IMR-90 (cell line): Measurements from ENCODE around the gene BPIFA3. TPM values are rescaled to one million over a fixed set of nuclear protein-coding genes. Genes with fewer than 3 reads are reported as not detected.

ENCODE experiments used
- ATAC-seq: fragments of 200-7000 bp; cut with Tn5 transposase; 2 replicates; pipeline ENCODE4 v1.9.1; 2020; ENCODE audit warnings: low read depth, mild to moderate bottlenecking, moderate library complexity
- BruUV-seq: library from RNA; stranded (reverse); fragments of 400-500 nt; replicated peaks from 2 replicates; lab custom pipeline; 2021; lab: Mats Ljungman, UMichigan
- CTCF ChIA-PET: fragments of 300-600 bp; formaldehyde crosslinking; extraction: SDS; loops from one replicate; lab custom pipeline; 2021; ENCODE audit warnings: antibody characterized with exemption; lab: Yijun Ruan, JAX
- POLR2A ChIA-PET: fragments of 300-600 bp; sonication (Branson Sonifier 250); formaldehyde crosslinking; loops from one replicate; lab custom pipeline; 2022; ENCODE audit warnings: antibody characterized with exemption; ENCODE audit not compliant: unreplicated experiment; lab: Charles Lee
- DNase-seq: peaks from one replicate; pipeline ENCODE4 v3.0.0; 2013
- H2AFZ ChIP-seq: replicated peaks from 2 replicates; pipeline ENCODE3; 2013; ENCODE audit warnings: low read length, mild to moderate bottlenecking; ENCODE audit not compliant: poor library complexity
- H2AK5ac ChIP-seq: 2 replicates; pipeline ENCODE4 v1.6.1; 2013; ENCODE audit warnings: low read depth, low read length, inconsistent platforms
- H2AK9ac ChIP-seq: replicated peaks from 2 replicates; pipeline ENCODE3; 2013; ENCODE audit warnings: mild to moderate bottlenecking, low read depth, low read length, moderate library complexity; ENCODE audit not compliant: poor library complexity
- H2BK120ac ChIP-seq: 2 replicates; pipeline ENCODE4 v1.6.1; 2013; ENCODE audit warnings: low read depth, low read length, inconsistent platforms
- H2BK15ac ChIP-seq: 3 replicates; pipeline ENCODE4 v1.6.1; 2013; ENCODE audit warnings: low read depth, low read length, inconsistent platforms
- H2BK20ac ChIP-seq: 2 replicates; pipeline ENCODE4 v1.6.1; 2013; ENCODE audit warnings: low read depth, mild to moderate bottlenecking, inconsistent platforms, low read length, moderate library complexity
- H2BK5ac ChIP-seq: 2 replicates; pipeline ENCODE4 v1.6.1; 2013; ENCODE audit warnings: mild to moderate bottlenecking, low read depth, low read length, inconsistent platforms; ENCODE audit not compliant: poor library complexity, severe bottlenecking
- H3K14ac ChIP-seq: replicated peaks from 2 replicates; pipeline ENCODE4 v1.6.1; 2013; ENCODE audit warnings: low read depth, low read length, inconsistent platforms
- H3K18ac ChIP-seq: 2 replicates; pipeline ENCODE4 v1.6.1; 2013; ENCODE audit warnings: low read depth, low read length, control low read depth
- H3K23ac ChIP-seq: 2 replicates; pipeline ENCODE4 v1.6.1; 2013; ENCODE audit warnings: low read depth, low read length, inconsistent platforms
- H3K27ac ChIP-seq: 2 replicates; pipeline ENCODE4 v1.5.1; 2013; ENCODE audit warnings: mild to moderate bottlenecking, control low read depth, low read length; ENCODE audit not compliant: insufficient read depth
- H3K27me3 ChIP-seq: 2 replicates; pipeline ENCODE4 v1.6.1; 2013; ENCODE audit warnings: low read length; ENCODE audit not compliant: control insufficient read depth, insufficient read depth
- H3K36me3 ChIP-seq: 2 replicates; pipeline ENCODE4 v1.6.1; 2013; ENCODE audit warnings: low read length, mixed read lengths; ENCODE audit not compliant: control insufficient read depth, insufficient read depth
- H3K4ac ChIP-seq: 2 replicates; pipeline ENCODE4 v1.6.1; 2013; ENCODE audit warnings: low read depth, low read length, inconsistent platforms
- H3K4me1 ChIP-seq: 2 replicates; pipeline ENCODE4 v1.6.1; 2013; ENCODE audit warnings: low read length, mixed read lengths; ENCODE audit not compliant: control insufficient read depth, insufficient read depth
- H3K4me2 ChIP-seq: 2 replicates; pipeline ENCODE4 v1.6.1; 2013; ENCODE audit warnings: low read depth, mild to moderate bottlenecking, control low read depth, low read length, moderate library complexity
- H3K4me3 ChIP-seq: 2 replicates; pipeline ENCODE4 v1.5.1; 2013; ENCODE audit warnings: low read depth, mild to moderate bottlenecking, control low read depth, low read length, moderate library complexity; ENCODE audit not compliant: insufficient read depth
- H3K56ac ChIP-seq: 2 replicates; pipeline ENCODE4 v1.6.1; 2013; ENCODE audit warnings: low read length, inconsistent platforms; ENCODE audit not compliant: insufficient read depth; ENCODE audit errors: extremely low read depth
- H3K79me1 ChIP-seq, 2 experiments: 2 replicates each; pipeline ENCODE4 v1.6.1; 2013; ENCODE audit warnings: low read length in 2 of 2, inconsistent platforms in 1 of 2, low read depth in 1 of 2
- H3K9ac ChIP-seq: 2 replicates; pipeline ENCODE4 v1.6.1; 2013; ENCODE audit warnings: low read depth, low read length, control low read depth
- H3K9me1 ChIP-seq: 2 replicates; pipeline ENCODE4 v1.6.1; 2013; ENCODE audit warnings: low read length, inconsistent platforms; ENCODE audit not compliant: insufficient read depth
- H3K9me3 ChIP-seq: 2 replicates; pipeline ENCODE4 v1.6.1; 2013; ENCODE audit warnings: low read length; ENCODE audit not compliant: control insufficient read depth, insufficient read depth
- H4K20me1 ChIP-seq: 2 replicates; pipeline ENCODE4 v1.6.1; 2013; ENCODE audit warnings: low read length, inconsistent platforms; ENCODE audit not compliant: insufficient read depth
- H4K5ac ChIP-seq: 2 replicates; pipeline ENCODE4 v1.6.1; 2013; ENCODE audit warnings: mild to moderate bottlenecking, low read depth, low read length, control low read depth
- H4K8ac ChIP-seq, 2 experiments: 2 replicates each; pipeline ENCODE4 v1.6.1; 2013; ENCODE audit warnings: low read depth in 2 of 2, low read length in 2 of 2, control low read depth in 1 of 2, inconsistent platforms in 1 of 2
- H4K91ac ChIP-seq: 2 replicates; pipeline ENCODE4 v1.6.1; 2013; ENCODE audit warnings: low read depth, low read length, inconsistent platforms; ENCODE audit not compliant: insufficient read depth
- BHLHE40 ChIP-seq: fragments of 150-350 bp; IDR thresholded peaks from 2 replicates; pipeline ENCODE4 v1.6.1; 2016; ENCODE audit warnings: mild to moderate bottlenecking, low read depth, low read length
- CHD1 ChIP-seq: IDR thresholded peaks from 2 replicates; pipeline ENCODE4 v1.6.1; 2012; ENCODE audit warnings: low read depth, low read length, improper control_type of control experiment
- FOS ChIP-seq: fragments of 150-350 bp; IDR thresholded peaks from 2 replicates; pipeline ENCODE4 v1.6.1; 2016; ENCODE audit warnings: low read depth, low read length
- MAFK ChIP-seq: IDR thresholded peaks from 2 replicates; pipeline ENCODE4 v1.6.1; 2012; ENCODE audit warnings: low read depth, low read length, improper control_type of control experiment
- MAZ ChIP-seq: IDR thresholded peaks from 2 replicates; pipeline ENCODE4 v1.6.1; 2012; ENCODE audit warnings: low read depth, mild to moderate bottlenecking, low read length, improper control_type of control experiment, moderate library complexity, borderline replicate concordance
- MXI1 ChIP-seq: IDR thresholded peaks from 2 replicates; pipeline ENCODE4 v1.6.1; 2012; ENCODE audit warnings: low read depth, mild to moderate bottlenecking, low read length, moderate library complexity, borderline replicate concordance
- NFE2L2 ChIP-seq: fragments of 150-350 bp; IDR thresholded peaks from 2 replicates; pipeline ENCODE4 v1.6.1; 2016; ENCODE audit warnings: low read depth, mild to moderate bottlenecking, low read length
- POLR2A ChIP-seq: IDR thresholded peaks from 2 replicates; pipeline ENCODE4 v1.6.1; 2012; ENCODE audit warnings: mild to moderate bottlenecking, low read depth, low read length
- RAD21 ChIP-seq: IDR thresholded peaks from 2 replicates; pipeline ENCODE4 v1.6.1; 2012; ENCODE audit warnings: low read length, improper control_type of control experiment
- RCOR1 ChIP-seq: IDR thresholded peaks from 2 replicates; pipeline ENCODE4 v1.6.1; 2012; ENCODE audit warnings: mild to moderate bottlenecking, low read length, improper control_type of control experiment; ENCODE audit not compliant: insufficient replicate concordance
- RFX5 ChIP-seq: IDR thresholded peaks from 2 replicates; pipeline ENCODE4 v1.8.0; 2012; ENCODE audit warnings: low read depth, mild to moderate bottlenecking, low read length, moderate library complexity
- SMC3 ChIP-seq: fragments of 150-350 bp; IDR thresholded peaks from 2 replicates; pipeline ENCODE4 v1.6.1; 2016; ENCODE audit warnings: low read depth, mild to moderate bottlenecking, antibody characterized with exemption, low read length, moderate library complexity
- WGBS, 2 experiments: methylation state at CpG; one replicate each; pipeline versions ENCODE4 v1.1.5 to v1.1.7; 2013; ENCODE audit warnings: missing lambda C conversion rate in 2 of 2; ENCODE audit not compliant: insufficient read length in 1 of 2; ENCODE audit errors: extremely low coverage in 2 of 2; 5-methylcytosine and 5-hydroxymethylcytosine counted together
- dilution Hi-C: fragments of 300-500 bp; cut with HindIII; formaldehyde crosslinking; loops from one replicate; pipeline ENCODE4 v1.14.3; 2018; ENCODE audit warnings: low sequenced_read_pairs; ENCODE audit not compliant: unreplicated experiment
- in situ Hi-C: fragments of 300-500 bp; cut with MboI; formaldehyde crosslinking; loops from 3 replicates; pipeline ENCODE4 v1.14.3; 2019; ENCODE audit warnings: low sequenced_read_pairs, inconsistent platforms, mixed read lengths
- intact Hi-C: fragments of 100-400 bp; cut with micrococcal nuclease; formaldehyde crosslinking; loops from 2 replicates; pipeline ENCODE4 v1.10.0; 2022
- polyA plus RNA-seq, 3 experiments: library from polyadenylated mRNA; depleted of rRNA; stranded (reverse); fragments of >200 nt; gene quantifications; 2 replicates each; pipeline ENCODE4 v1.2.3, GENCODE V29; 2012; ENCODE audit warnings: low replicate concordance in 1 of 3
- total RNA-seq: library from RNA; depleted of rRNA; stranded (reverse); fragments of >200 nt; gene quantifications from 2 replicates; pipeline ENCODE4 v1.2.3, GENCODE V29; 2012
- TF ChIP-seq, protein P1 (sequence below): fragments of 150-350 bp; IDR thresholded peaks from 2 replicates; pipeline ENCODE4 v1.6.1; 2017; ENCODE audit warnings: mild to moderate bottlenecking, antibody characterized with exemption, low read length, low read depth
- TF ChIP-seq, protein P2 (sequence below): conservative IDR thresholded peaks from 2 replicates; pipeline ENCODE4 v1.5.1; 2012; ENCODE audit warnings: mild to moderate bottlenecking, low read depth, low read length, improper control_type of control experiment
- TF ChIP-seq, protein P3 (sequence below): fragments of 150-350 bp; IDR thresholded peaks from 2 replicates; pipeline ENCODE4 v1.6.1; 2016; ENCODE audit warnings: low read depth, mild to moderate bottlenecking, low read length, moderate library complexity, borderline replicate concordance

BPIFA3 gene
- total and polyA plus RNA-seq, 2 of the 4 experiments (the other 2 are of a cell fraction) = not detected

DNA sequence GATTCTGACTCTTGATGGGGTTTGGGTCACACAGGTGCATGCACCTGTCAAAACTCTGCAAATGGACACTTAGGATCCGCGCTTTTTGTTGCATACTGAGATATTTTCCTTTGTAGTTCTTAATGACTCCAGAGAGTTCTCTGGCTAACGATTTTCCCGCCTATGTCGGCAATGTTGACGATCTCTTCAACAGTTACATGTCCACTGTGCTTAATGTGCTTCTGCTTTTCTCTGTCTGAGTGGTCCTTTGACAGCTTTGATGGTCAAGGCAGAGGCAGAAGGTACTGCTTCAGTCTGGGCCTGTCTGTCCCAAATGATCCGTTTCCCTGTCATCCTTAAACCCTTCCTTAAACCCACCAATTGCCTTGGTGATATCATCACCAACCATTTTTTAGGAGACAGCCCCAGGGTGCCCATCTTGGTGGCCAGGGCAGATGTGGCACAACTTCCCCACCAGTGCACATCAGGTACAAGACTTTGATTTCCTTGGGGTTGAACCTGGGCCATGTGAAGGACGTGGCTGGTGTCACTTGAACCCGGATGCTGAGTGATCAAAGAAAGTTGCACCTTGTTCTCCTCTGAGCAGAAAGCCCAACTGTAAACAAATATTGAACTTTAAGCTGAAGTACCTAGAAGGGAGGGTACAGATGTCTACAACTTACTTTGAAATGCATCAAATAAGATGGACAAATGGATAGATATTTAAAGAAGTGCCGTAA is 55.2 kb downstream of the BPIFA3 start:
- no TSS peak for BruUV-seq

More for the DNA sequence above, 55.2 kb downstream of the BPIFA3 start:
- Histone ChIP-seq H3K14ac (no peak overlapping the region), H2AFZ (no peak overlapping the region), H3K36me3 (no peaks in the 10 kb centered on the region), H2AK5ac (no peak overlapping the region), H3K23ac (no peak overlapping the region), H3K9me1 (no peaks in the 10 kb centered on the region), H2BK20ac (no peak overlapping the region), H4K91ac (no peak overlapping the region), H3K9me3 (no peaks in the 10 kb centered on the region), H3K27ac (no peak overlapping the region), H4K5ac (no peak overlapping the region), H2BK120ac (no peak overlapping the region), H4K20me1 (no peaks in the 10 kb centered on the region), H3K4me2 (no peak overlapping the region), H3K27me3 (peaks cover 18% of the 10 kb centered on the region), H3K4me1 (no peaks in the 10 kb centered on the region), H2BK15ac (no peak overlapping the region), H3K79me1 (no peaks in the 10 kb centered on the region), H3K56ac (no peak overlapping the region), H4K8ac (no peak overlapping the region), H2BK5ac (no peak overlapping the region), H2AK9ac (no peak overlapping the region), H3K4me3 (no peak overlapping the region), H3K18ac (no peak overlapping the region), H3K9ac (no peak overlapping the region), H3K4ac (no peak overlapping the region)
- TF ChIP-seq, protein P1, sequence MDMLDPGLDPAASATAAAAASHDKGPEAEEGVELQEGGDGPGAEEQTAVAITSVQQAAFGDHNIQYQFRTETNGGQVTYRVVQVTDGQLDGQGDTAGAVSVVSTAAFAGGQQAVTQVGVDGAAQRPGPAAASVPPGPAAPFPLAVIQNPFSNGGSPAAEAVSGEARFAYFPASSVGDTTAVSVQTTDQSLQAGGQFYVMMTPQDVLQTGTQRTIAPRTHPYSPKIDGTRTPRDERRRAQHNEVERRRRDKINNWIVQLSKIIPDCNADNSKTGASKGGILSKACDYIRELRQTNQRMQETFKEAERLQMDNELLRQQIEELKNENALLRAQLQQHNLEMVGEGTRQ = no peak
- no peak for TF ChIP-seq SMC3
- TF ChIP-seq MXI1 = no peak
- no peak for TF ChIP-seq NFE2L2
- TF ChIP-seq, protein P2, sequence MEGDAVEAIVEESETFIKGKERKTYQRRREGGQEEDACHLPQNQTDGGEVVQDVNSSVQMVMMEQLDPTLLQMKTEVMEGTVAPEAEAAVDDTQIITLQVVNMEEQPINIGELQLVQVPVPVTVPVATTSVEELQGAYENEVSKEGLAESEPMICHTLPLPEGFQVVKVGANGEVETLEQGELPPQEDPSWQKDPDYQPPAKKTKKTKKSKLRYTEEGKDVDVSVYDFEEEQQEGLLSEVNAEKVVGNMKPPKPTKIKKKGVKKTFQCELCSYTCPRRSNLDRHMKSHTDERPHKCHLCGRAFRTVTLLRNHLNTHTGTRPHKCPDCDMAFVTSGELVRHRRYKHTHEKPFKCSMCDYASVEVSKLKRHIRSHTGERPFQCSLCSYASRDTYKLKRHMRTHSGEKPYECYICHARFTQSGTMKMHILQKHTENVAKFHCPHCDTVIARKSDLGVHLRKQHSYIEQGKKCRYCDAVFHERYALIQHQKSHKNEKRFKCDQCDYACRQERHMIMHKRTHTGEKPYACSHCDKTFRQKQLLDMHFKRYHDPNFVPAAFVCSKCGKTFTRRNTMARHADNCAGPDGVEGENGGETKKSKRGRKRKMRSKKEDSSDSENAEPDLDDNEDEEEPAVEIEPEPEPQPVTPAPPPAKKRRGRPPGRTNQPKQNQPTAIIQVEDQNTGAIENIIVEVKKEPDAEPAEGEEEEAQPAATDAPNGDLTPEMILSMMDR = no peak
- TF ChIP-seq, protein P3, sequence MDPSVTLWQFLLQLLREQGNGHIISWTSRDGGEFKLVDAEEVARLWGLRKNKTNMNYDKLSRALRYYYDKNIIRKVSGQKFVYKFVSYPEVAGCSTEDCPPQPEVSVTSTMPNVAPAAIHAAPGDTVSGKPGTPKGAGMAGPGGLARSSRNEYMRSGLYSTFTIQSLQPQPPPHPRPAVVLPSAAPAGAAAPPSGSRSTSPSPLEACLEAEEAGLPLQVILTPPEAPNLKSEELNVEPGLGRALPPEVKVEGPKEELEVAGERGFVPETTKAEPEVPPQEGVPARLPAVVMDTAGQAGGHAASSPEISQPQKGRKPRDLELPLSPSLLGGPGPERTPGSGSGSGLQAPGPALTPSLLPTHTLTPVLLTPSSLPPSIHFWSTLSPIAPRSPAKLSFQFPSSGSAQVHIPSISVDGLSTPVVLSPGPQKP = no peak
- no peak for TF ChIP-seq BHLHE40
- no peak for TF ChIP-seq RFX5
- TF ChIP-seq RCOR1 = no peak
- no peak for TF ChIP-seq RAD21
- no peak for TF ChIP-seq FOS
- TF ChIP-seq CHD1 = no peak
- TF ChIP-seq MAFK = no peak
- TF ChIP-seq MAZ = no peak
- TF ChIP-seq POLR2A = no peak
- ATAC-seq = no peak
- DNase-seq = no peak
- WGBS, 2 experiments = 77% methylated on average over 7 of the region's 10 CpGs; no CpG with 5 or more reads in 1 of the 2 experiments
- in situ Hi-C loops (no loop called here), intact Hi-C loops (no loop called here), dilution Hi-C loops (no loop called here)
- CTCF ChIA-PET = no interaction called here
- POLR2A ChIA-PET = interaction anchor here (0.5 kb wide), 1 partner anchor 172 kb away, joined by 14 read pairs; no protein-coding TSS in a partner anchor
